Mammary microvascular endothelial cell (primary cell): Measurements from ENCODE around the gene XCL1. TPM values are rescaled to one million over a fixed set of nuclear protein-coding genes. Genes with fewer than 3 reads are reported as not detected.

Experiments used
- total RNA-seq: library from RNA; depleted of rRNA; stranded (reverse); fragments of >200 nt; gene quantifications from 2 replicates; pipeline ENCODE4 v1.2.3, GENCODE V29; 2015

Gene XCL1
- not detected in 2 replicates for total RNA-seq

DNA sequence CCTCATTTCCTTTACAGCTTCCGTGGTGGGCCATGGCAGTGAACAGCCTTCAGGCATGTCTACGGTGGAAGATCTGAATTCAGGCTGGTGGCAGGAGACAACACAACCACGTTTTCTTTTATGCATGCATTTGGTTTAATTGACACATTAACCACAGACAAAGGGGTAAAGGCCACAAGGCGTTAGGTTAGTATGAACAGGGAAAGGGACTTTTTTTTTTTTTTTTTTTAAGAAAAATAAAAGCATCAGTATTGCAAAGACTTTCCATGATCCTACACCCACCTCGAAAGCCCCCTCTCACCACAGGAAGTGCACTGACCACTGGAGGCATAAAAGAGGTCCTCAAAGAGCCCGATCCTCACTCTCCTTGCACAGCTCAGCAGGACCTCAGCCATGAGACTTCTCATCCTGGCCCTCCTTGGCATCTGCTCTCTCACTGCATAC is at the start of gene XCL1:
XCL1 (plus strand) TSS at position 361 of the 444 bp plus-strand sequence; CDS start at position 394, 33 bp downstream.

GRCh38 chr1:168543840-168544498 is 32.4 kb upstream of the XCL1 start, which contains the start of gene XCL2:
Gene XCL2, minus strand, starts transcription at chr1:168543997. Its CDS starts 33 bp downstream, at chr1:168543964.

Other genes with a start within 250 kb of the XCL1 start
- gene XCL2, start 32.6 kb upstream of the XCL1 start, total RNA-seq: not detected in 2 replicates
- not detected in 2 replicates for gene DPT, start 152.6 kb downstream of the XCL1 start, total RNA-seq